ENCODE data around the gene GAD1. TPM values are rescaled to one million over a fixed set of nuclear protein-coding genes. Genes with fewer than 3 reads are reported as not detected.

GAD1 gene
- total RNA-seq, 2 donors from 2014 or later, result 0.41 to 5.5 TPM

DNA sequence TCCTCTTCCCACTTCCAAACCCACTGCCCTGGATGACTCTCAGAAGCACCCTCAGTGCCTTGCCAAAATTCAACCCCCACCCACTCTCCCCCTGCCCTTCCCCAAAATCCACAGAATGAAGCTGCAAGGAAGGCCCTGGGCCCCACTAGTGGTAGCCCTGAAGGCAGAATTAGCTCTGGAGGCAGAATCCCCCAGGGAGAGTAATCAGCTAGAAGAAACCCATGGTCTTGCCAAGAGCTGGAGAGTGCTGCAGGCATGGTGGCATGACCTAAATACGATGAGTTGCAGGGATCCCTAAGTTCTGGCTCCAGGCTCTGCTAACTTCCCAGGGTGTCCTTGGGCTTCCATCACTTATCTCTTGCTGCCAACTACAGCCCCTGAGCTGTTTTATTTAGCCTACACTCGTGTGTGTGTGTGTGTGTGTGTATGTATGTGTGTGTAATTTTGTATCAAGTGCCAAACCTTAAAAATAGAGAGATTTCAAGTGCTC is 7.9 kb downstream of the GAD1 start:
- H3K4me3 ChIP-seq, result no peak overlapping the region
- peaks cover 9% of the 10 kb centered on the region for H3K27me3 ChIP-seq (replicated peaks; ENCODE audit: insufficient read depth)
- no peak overlapping the region for H3K27ac ChIP-seq
- H3K36me3 ChIP-seq, result no peaks in the 10 kb centered on the region
- DNase-seq (ENCODE audit: low spot score) (no peak), ATAC-seq (ENCODE audit: insufficient number of reproducible peaks, low FRiP score, low read depth) (no peak)
- no peaks in the 10 kb centered on the region for H3K9me3 ChIP-seq
- peaks cover 10 to 41% of the 10 kb centered on the region in 2 donors for H3K4me1 ChIP-seq (ENCODE audit: control insufficient read depth in 1 of 2, low read depth in 2 of 2)
- TF ChIP-seq, protein P1, sequence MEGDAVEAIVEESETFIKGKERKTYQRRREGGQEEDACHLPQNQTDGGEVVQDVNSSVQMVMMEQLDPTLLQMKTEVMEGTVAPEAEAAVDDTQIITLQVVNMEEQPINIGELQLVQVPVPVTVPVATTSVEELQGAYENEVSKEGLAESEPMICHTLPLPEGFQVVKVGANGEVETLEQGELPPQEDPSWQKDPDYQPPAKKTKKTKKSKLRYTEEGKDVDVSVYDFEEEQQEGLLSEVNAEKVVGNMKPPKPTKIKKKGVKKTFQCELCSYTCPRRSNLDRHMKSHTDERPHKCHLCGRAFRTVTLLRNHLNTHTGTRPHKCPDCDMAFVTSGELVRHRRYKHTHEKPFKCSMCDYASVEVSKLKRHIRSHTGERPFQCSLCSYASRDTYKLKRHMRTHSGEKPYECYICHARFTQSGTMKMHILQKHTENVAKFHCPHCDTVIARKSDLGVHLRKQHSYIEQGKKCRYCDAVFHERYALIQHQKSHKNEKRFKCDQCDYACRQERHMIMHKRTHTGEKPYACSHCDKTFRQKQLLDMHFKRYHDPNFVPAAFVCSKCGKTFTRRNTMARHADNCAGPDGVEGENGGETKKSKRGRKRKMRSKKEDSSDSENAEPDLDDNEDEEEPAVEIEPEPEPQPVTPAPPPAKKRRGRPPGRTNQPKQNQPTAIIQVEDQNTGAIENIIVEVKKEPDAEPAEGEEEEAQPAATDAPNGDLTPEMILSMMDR (IDR thresholded peaks at IDR 0.05), result no peak

DNA sequence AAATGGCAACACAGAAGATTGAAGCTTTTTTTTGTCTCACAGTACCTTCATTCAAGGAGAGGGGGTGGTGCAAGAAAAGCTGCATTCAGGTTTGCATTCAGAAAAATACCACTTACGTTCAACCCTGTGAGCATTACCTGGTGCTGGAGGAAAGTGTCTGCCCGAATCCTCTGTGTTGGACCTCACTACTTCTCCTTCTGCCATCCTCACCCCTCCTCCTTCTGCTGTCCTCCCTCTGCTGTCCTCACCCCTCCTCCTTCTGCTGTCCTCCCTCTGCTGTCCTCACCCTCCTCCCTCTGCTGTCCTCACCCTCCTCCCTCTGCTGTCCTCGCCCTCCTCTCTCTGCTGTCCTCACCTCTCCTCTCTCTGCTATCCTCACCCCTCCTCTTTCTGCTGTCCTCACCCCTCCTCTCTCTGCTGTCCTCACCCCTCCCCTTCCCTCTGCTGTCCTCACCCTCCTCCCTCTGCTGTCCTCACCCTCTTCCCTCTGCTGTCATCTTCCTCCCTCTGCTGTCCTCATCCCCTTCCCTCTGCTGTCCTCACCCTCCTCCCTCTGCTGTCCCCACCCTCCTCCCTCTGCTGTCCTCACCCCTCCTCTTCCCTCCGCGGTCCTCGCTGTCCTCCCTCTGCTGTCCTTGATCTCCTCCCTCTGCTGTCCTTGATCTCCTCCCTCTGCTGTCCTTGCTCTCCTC is 11.3 kb downstream of the GAD1 start:
- no peaks in the 10 kb centered on the region for H3K36me3 ChIP-seq
- H3K27me3 ChIP-seq (replicated peaks; ENCODE audit: insufficient read depth), result no peaks in the 10 kb centered on the region
- no peaks in the 10 kb centered on the region for H3K9me3 ChIP-seq
- no peak overlapping the region for H3K27ac ChIP-seq
- H3K4me3 ChIP-seq, result no peak overlapping the region
- H3K4me1 ChIP-seq (ENCODE audit: control insufficient read depth in 1 of 2, low read depth in 2 of 2), result peaks cover 0 to 10% of the 10 kb centered on the region in 2 donors
- TF ChIP-seq, protein P1 (IDR thresholded peaks at IDR 0.05), result no peak
- no peak for ATAC-seq (ENCODE audit: insufficient number of reproducible peaks, low FRiP score, low read depth)
- no peak for DNase-seq (ENCODE audit: low spot score)

DNA sequence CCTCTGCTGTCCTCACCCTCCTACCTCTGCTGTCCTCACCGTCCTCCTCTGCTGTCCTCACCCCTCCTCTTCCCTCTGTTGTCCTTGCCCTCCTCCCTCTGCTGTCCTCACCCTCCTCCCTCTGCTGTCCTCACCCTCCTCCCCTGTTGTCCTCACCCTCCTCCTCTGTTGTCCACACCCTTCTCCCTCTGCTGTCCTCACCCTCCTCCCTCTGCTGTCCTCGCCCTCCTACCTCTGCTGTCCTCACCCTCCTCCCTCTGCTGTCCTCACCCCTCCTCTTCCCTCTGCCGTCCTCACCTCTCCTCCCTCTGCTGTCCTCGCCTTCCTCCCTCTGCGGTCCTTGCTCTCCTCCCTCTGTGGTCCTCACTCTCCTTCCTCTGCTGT is 11.8 kb downstream of the GAD1 start:
- Histone ChIP-seq H3K4me3 (no peak overlapping the region), H3K27me3 (replicated peaks; ENCODE audit: insufficient read depth) (no peaks in the 10 kb centered on the region), H3K4me1 (ENCODE audit: control insufficient read depth in 1 of 2, low read depth in 2 of 2) (peaks cover 0 to 10% of the 10 kb centered on the region in 2 donors), H3K27ac (no peak overlapping the region), H3K36me3 (no peaks in the 10 kb centered on the region), H3K9me3 (no peaks in the 10 kb centered on the region)
- TF ChIP-seq, protein P1 (IDR thresholded peaks at IDR 0.05), result no peak
- DNase-seq (ENCODE audit: low spot score) (no peak), ATAC-seq (ENCODE audit: insufficient number of reproducible peaks, low FRiP score, low read depth) (no peak)

DNA sequence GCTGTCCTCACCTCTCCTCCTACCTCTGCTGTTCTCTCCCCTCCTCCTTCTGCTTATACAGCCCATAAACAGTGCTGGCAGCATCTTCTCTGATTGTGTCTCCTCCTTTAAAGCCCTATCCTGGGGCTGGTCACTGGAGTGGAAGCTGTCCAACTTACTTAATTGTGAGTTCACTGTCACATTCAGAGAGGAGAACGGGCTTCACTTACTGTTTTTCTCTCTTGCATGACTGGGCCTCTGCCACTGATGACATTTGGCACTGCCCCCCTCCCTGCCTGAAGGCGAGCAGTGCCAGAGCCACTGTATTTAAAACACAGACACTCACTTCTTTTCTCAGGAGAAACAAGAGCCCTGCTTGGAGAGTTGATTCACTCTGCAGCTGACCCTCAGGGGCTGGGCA is 12.3 kb downstream of the GAD1 start:
- H3K36me3 ChIP-seq, result no peaks in the 10 kb centered on the region
- no peaks in the 10 kb centered on the region for H3K27me3 ChIP-seq (replicated peaks; ENCODE audit: insufficient read depth)
- ATAC-seq (ENCODE audit: insufficient number of reproducible peaks, low FRiP score, low read depth), result no peak

DNA sequence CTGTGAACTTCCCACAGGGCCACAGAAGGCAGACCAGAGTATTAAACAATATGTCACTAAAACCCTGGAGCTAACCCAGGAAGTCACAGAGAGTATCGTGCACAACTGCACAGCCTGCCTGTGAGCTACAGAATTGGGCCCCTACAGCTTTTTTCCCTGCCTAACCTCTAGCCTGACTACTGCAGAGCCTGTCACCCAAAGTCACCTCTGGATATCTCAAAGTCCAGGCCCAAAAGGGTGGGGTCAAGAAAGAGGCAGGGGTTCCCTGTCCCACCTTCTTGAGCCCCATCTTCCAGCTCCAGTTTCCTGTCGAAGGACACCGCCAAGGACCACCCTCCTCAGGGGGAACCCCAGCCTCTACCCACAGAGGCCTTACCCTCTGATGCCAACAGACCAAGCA is 13.5 kb downstream of the GAD1 start:
- H3K27me3 ChIP-seq (replicated peaks; ENCODE audit: insufficient read depth), result no peaks in the 10 kb centered on the region
- TF ChIP-seq, protein P1 (IDR thresholded peaks at IDR 0.05), result no peak
- ATAC-seq (ENCODE audit: insufficient number of reproducible peaks, low FRiP score, low read depth), result no peak

More for the DNA sequence above, 12.3 kb downstream of the GAD1 start:
- TF ChIP-seq, protein P1 (IDR thresholded peaks at IDR 0.05), result no peak
- Histone ChIP-seq H3K4me3 (no peak overlapping the region), H3K27ac (no peak overlapping the region), H3K4me1 (ENCODE audit: control insufficient read depth in 1 of 2, low read depth in 2 of 2) (peaks cover 0 to 5% of the 10 kb centered on the region in 2 donors), H3K9me3 (no peaks in the 10 kb centered on the region)
- DNase-seq (ENCODE audit: low spot score), result no peak

More for the DNA sequence above, 13.5 kb downstream of the GAD1 start:
- Histone ChIP-seq H3K36me3 (no peaks in the 10 kb centered on the region), H3K4me3 (no peak overlapping the region), H3K4me1 (ENCODE audit: control insufficient read depth in 1 of 2, low read depth in 2 of 2) (no peaks in the 10 kb centered on the region), H3K9me3 (no peaks in the 10 kb centered on the region), H3K27ac (no peak overlapping the region)
- no peak for DNase-seq (ENCODE audit: low spot score)
